Renal cortical epithelial cell (primary cell): ENCODE data around the gene SLC15A1. TPM values are rescaled to one million over a fixed set of nuclear protein-coding genes. Genes with fewer than 3 reads are reported as not detected.
A peak's percentile ranks its signal among the peaks of the same experiment; 100 is the strongest.
"Not testable (repeated sequence)": the region's sequence is repeated elsewhere in the genome, so short reads cannot be mapped to it uniquely, and the experiment has no call there.

Source experiments
- DNase-seq: peaks from one replicate; pipeline ENCODE4 v3.0.0-alpha.2; 2011; ENCODE audit warnings: low read depth
- total RNA-seq: library from RNA; depleted of rRNA; stranded (reverse); fragments of >200 nt; gene quantifications from 2 replicates; pipeline ENCODE4 v1.2.3, GENCODE V29; 2014

SLC15A1 gene
- total RNA-seq, 1 donor from 2014 or later: 1.4 TPM

GRCh38 chr13:98781470-98781869 lies 29.0 kb upstream of the SLC15A1 start:
- no peak for DNase-seq

GRCh38 chr13:98781045-98781444 lies 28.6 kb upstream of the SLC15A1 start:
- DNase-seq: no peak

GRCh38 chr13:98780451-98780850 lies 28.0 kb upstream of the SLC15A1 start:
- DNase-seq: no peak

GRCh38 chr13:98779695-98780094 lies 27.2 kb upstream of the SLC15A1 start:
- DNase-seq: no peak

GRCh38 chr13:98778749-98779148 lies 26.3 kb upstream of the SLC15A1 start:
- DNase-seq: peak; percentile 55

- no peak for DNase-seq
Observed at GRCh38 chr13:98776644-98777043, 24.2 kb upstream of the SLC15A1 start.

GRCh38 chr13:98775844-98776598 lies 23.5 kb upstream of the SLC15A1 start:
- peak; percentile 79 for DNase-seq

- DNase-seq: no peak
Observed at GRCh38 chr13:98775386-98775785, 22.9 kb upstream of the SLC15A1 start.

GRCh38 chr13:98774776-98775175 lies 22.3 kb upstream of the SLC15A1 start:
- DNase-seq: no peak

- DNase-seq: no peak
Observed at GRCh38 chr13:98773921-98774320, 21.4 kb upstream of the SLC15A1 start.

GRCh38 chr13:98772794-98773452 lies 20.5 kb upstream of the SLC15A1 start:
- no peak for DNase-seq

GRCh38 chr13:98771838-98772611 lies 19.6 kb upstream of the SLC15A1 start:
- DNase-seq: peak; percentile 84

- no peak for DNase-seq
Observed at GRCh38 chr13:98769736-98770135, 17.3 kb upstream of the SLC15A1 start.

- no peak for DNase-seq
Observed at GRCh38 chr13:98768522-98768921, 16.1 kb upstream of the SLC15A1 start.

GRCh38 chr13:98766697-98767096 lies 14.2 kb upstream of the SLC15A1 start:
- no peak for DNase-seq

- DNase-seq: no peak
Observed at GRCh38 chr13:98765996-98766519, 13.6 kb upstream of the SLC15A1 start.

GRCh38 chr13:98761986-98762616 lies 9.6 kb upstream of the SLC15A1 start:
- DNase-seq: no peak

GRCh38 chr13:98761126-98761985 lies 8.9 kb upstream of the SLC15A1 start:
- peak; percentile 65 for DNase-seq

- DNase-seq: no peak
Observed at GRCh38 chr13:98755729-98756128, 3.3 kb upstream of the SLC15A1 start.

GRCh38 chr13:98755116-98755515 lies 2.6 kb upstream of the SLC15A1 start:
- DNase-seq: no peak

- not testable (repeated sequence) for DNase-seq
Observed at GRCh38 chr13:98754468-98754867, 2.0 kb upstream of the SLC15A1 start.
